ENCODE data around the gene GDI1.

GRCh38 chrX:154431341-154431740, 5.6 kb upstream of the GDI1 start:
- no peak for TF ChIP-seq FOXJ3 (CRISPR knock-in tag; IDR thresholded peaks at IDR 0.05)
- TF ChIP-seq CTCF (IDR thresholded peaks at IDR 0.05), result no peak
- TF ChIP-seq, protein P1, sequence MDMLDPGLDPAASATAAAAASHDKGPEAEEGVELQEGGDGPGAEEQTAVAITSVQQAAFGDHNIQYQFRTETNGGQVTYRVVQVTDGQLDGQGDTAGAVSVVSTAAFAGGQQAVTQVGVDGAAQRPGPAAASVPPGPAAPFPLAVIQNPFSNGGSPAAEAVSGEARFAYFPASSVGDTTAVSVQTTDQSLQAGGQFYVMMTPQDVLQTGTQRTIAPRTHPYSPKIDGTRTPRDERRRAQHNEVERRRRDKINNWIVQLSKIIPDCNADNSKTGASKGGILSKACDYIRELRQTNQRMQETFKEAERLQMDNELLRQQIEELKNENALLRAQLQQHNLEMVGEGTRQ (IDR thresholded peaks at IDR 0.05; ENCODE audit: borderline replicate concordance, low read depth, low read length), result no peak
- TF ChIP-seq POLR2AphosphoS5 (IDR thresholded peaks at IDR 0.05; ENCODE audit: low read depth, low read length), result no peak
- no peak for TF ChIP-seq EZH2phosphoT487 (IDR thresholded peaks at IDR 0.05; ENCODE audit: borderline replicate concordance, low read depth)
- no peak for TF ChIP-seq REST (IDR thresholded peaks at IDR 0.05; ENCODE audit: low read depth, low read length)
- TF ChIP-seq EP300 (IDR thresholded peaks at IDR 0.05; ENCODE audit: borderline replicate concordance in 1 of 2, low read depth in 1 of 2, low read length in 1 of 2), result no peak
- TF ChIP-seq PBX3 (IDR thresholded peaks at IDR 0.05), result no peak
- no peak for TF ChIP-seq NRF1 (IDR thresholded peaks at IDR 0.05; ENCODE audit: low read depth, low read length)
- TF ChIP-seq SMC3 (IDR thresholded peaks at IDR 0.05; ENCODE audit: low read depth, low read length), result no peak
